Mammary microvascular endothelial cell (primary cell): ENCODE results near the gene KCNJ5. TPM values are rescaled to one million over a fixed set of nuclear protein-coding genes. Genes with fewer than 3 reads are reported as not detected.

Source experiments
- total RNA-seq: library from RNA; depleted of rRNA; stranded (reverse); fragments of >200 nt; gene quantifications from 2 replicates; pipeline ENCODE4 v1.2.3, GENCODE V29; 2015

Gene KCNJ5
- total RNA-seq: not detected in 2 replicates

GRCh38 chr11:128890543-128891368 is at the start of gene KCNJ5:
Gene KCNJ5, plus strand, starts transcription at chr11:128891356. Its CDS starts 19,918 bp downstream, at chr11:128911274.

GRCh38 chr11:128867277-128867676 is 23.9 kb upstream of the KCNJ5 start, which contains the start of gene KCNJ1:
Gene KCNJ1, minus strand, starts transcription at chr11:128867296. Its CDS starts 27,053 bp downstream, at chr11:128840243.

GRCh38 chr11:128942817-128943427 is 51.8 kb downstream of the KCNJ5 start, which contains the start of gene TP53AIP1:
Gene TP53AIP1, minus strand, starts transcription at chr11:128942871. Its CDS starts 5,053 bp downstream, at chr11:128937818.

Other genes starting within 250 kb of the KCNJ5 start
- gene FLI1, start 197.3 kb upstream of the KCNJ5 start, total RNA-seq: 70.0 and 77.9 TPM in 2 replicates
- not detected in 2 replicates for gene KCNJ1, start 24.1 kb upstream of the KCNJ5 start, total RNA-seq
- not detected in 2 replicates for gene TP53AIP1, start 51.5 kb downstream of the KCNJ5 start, total RNA-seq